Ishikawa (cell line): ENCODE measurements around the gene DNALI1.

Experiments
- CEBPB ChIP-seq: IDR thresholded peaks from 2 replicates; pipeline ENCODE4 v1.6.1; 2012
- CREB1 ChIP-seq: IDR thresholded peaks from 2 replicates; pipeline ENCODE4 v1.6.1; 2012; ENCODE audit warnings: low read depth
- EGR1 ChIP-seq: IDR thresholded peaks from 2 replicates; pipeline ENCODE4 v1.6.1; 2012
- EP300 ChIP-seq: IDR thresholded peaks from 2 replicates; pipeline ENCODE4 v1.6.1; 2012; ENCODE audit warnings: borderline replicate concordance
- FOXM1 ChIP-seq: IDR thresholded peaks from 2 replicates; pipeline ENCODE4 v1.6.1; 2012; ENCODE audit warnings: low read depth, borderline replicate concordance
- MAX ChIP-seq: IDR thresholded peaks from 2 replicates; pipeline ENCODE4 v1.6.1; 2012
- NFIC ChIP-seq: IDR thresholded peaks from 2 replicates; pipeline ENCODE4 v1.6.1; 2012
- RAD21 ChIP-seq: IDR thresholded peaks from 2 replicates; pipeline ENCODE4 v1.6.1; 2012; ENCODE audit warnings: low read depth
- TAF1 ChIP-seq: IDR thresholded peaks from 2 replicates; pipeline ENCODE4 v1.6.1; 2012; ENCODE audit warnings: low read depth, mild to moderate bottlenecking
- TCF12 ChIP-seq: IDR thresholded peaks from 2 replicates; pipeline ENCODE4 v1.6.1; 2012; ENCODE audit warnings: low read depth
- TEAD4 ChIP-seq: IDR thresholded peaks from 2 replicates; pipeline ENCODE4 v1.6.1; 2012
- YY1 ChIP-seq: IDR thresholded peaks from 2 replicates; pipeline ENCODE4 v1.6.1; 2012; ENCODE audit warnings: low read depth
- ZBTB7A ChIP-seq: IDR thresholded peaks from 2 replicates; pipeline ENCODE4 v1.6.1; 2012; ENCODE audit warnings: low read depth
- TF ChIP-seq, protein P1 (sequence below): IDR thresholded peaks from 2 replicates; pipeline ENCODE4 v1.6.1; 2012; ENCODE audit warnings: low read depth, mild to moderate bottlenecking
- TF ChIP-seq, protein P2 (sequence below): IDR thresholded peaks from 2 replicates; pipeline ENCODE4 v1.6.1; 2012

The DNALI1 gene

DNA sequence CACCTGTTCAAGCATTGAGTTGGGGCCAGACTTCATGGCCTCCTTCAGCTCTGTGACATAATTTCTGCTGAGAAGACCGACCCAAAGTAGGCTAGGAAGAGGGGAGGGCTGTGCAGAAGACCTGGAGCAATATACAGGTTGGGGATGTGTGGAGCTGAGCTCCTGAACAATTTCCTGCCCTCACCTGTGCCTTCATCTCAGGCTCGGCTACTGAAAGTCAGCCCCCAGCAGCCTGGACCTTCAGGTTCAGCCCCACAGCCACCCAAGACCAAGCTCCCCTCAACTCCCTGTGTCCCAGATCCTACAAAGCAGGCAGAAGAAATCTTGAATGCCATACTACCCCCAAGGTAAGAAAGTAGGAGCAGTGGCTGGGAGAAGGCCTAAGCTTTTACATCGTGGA, 662 bp downstream of the DNALI1 start:
- TF ChIP-seq TCF12 (no peak), MAX (0 out of 2 replicates have a peak, but pooled peaks have one; percentile 4)

- no peak for TF ChIP-seq FOXM1
- no peak for TF ChIP-seq CREB1
- TF ChIP-seq NFIC = no peak
- no peak for TF ChIP-seq CEBPB
- no peak for TF ChIP-seq EP300
- no peak for TF ChIP-seq RAD21
- TF ChIP-seq, protein P1, sequence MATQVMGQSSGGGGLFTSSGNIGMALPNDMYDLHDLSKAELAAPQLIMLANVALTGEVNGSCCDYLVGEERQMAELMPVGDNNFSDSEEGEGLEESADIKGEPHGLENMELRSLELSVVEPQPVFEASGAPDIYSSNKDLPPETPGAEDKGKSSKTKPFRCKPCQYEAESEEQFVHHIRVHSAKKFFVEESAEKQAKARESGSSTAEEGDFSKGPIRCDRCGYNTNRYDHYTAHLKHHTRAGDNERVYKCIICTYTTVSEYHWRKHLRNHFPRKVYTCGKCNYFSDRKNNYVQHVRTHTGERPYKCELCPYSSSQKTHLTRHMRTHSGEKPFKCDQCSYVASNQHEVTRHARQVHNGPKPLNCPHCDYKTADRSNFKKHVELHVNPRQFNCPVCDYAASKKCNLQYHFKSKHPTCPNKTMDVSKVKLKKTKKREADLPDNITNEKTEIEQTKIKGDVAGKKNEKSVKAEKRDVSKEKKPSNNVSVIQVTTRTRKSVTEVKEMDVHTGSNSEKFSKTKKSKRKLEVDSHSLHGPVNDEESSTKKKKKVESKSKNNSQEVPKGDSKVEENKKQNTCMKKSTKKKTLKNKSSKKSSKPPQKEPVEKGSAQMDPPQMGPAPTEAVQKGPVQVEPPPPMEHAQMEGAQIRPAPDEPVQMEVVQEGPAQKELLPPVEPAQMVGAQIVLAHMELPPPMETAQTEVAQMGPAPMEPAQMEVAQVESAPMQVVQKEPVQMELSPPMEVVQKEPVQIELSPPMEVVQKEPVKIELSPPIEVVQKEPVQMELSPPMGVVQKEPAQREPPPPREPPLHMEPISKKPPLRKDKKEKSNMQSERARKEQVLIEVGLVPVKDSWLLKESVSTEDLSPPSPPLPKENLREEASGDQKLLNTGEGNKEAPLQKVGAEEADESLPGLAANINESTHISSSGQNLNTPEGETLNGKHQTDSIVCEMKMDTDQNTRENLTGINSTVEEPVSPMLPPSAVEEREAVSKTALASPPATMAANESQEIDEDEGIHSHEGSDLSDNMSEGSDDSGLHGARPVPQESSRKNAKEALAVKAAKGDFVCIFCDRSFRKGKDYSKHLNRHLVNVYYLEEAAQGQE = no peak
- no peak for TF ChIP-seq ZBTB7A
- TF ChIP-seq YY1 = no peak
- no peak for TF ChIP-seq TCF12
- no peak for TF ChIP-seq EGR1
- no peak for TF ChIP-seq TAF1
- TF ChIP-seq MAX = no peak
These were observed 1.7 kb downstream of the DNALI1 start for GRCh38 chr1:37558411-37558810.

DNA sequence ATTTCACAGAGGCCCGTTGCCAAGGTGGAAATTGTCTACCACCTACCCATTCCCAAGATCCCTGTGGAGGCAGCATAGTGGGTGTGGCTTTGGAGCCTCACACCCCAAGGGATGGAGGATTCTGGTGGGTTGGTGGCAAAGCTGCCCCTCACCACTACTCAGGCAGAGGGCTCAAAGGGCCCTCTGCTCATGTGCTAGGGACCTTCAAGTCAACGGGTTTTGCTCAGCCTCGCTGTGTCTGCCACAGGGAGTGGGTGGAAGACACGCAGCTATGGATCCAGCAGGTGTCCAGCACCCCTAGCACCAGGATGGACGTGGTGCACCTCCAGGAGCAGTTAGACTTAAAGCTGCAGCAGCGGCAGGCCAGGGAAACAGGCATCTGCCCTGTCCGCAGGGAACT, 2.3 kb downstream of the DNALI1 start:
- no peak for TF ChIP-seq YY1
- TF ChIP-seq, protein P2, sequence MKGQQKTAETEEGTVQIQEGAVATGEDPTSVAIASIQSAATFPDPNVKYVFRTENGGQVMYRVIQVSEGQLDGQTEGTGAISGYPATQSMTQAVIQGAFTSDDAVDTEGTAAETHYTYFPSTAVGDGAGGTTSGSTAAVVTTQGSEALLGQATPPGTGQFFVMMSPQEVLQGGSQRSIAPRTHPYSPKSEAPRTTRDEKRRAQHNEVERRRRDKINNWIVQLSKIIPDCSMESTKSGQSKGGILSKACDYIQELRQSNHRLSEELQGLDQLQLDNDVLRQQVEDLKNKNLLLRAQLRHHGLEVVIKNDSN = no peak
- no peak for TF ChIP-seq MAX

DNA sequence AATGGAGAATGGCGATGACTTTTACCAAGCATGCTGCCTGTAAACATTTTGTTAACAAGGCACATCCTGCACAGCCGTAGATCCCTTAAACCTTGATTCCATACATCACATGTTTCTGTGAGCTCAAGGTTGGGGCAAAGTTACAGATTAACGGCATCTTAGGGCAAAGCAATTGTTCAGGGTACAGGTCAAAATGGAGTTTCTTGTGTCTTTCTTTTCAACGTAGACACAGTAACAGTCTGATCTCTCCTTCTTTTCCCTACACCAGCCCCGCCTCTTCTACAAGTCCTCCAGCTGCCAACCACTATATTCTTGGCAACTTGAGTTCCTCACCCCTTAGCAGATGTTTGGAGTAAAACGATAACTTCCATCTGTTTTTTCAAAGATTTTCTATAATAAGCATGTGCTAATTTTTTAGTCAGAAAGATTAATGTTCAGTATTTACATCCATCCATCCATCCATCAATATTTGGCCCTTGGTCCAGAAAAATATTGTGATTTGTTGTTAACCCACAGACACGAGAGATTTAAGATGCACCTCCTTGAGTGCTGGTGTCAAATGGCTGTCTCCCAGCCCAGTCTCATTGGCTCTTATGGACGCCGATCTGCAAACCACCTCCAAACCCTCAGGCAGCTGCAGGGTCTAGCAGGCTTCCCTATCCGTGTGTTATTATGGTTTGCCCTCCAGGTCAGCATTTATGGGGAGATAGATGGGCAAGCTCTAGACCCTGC, 3.8 kb downstream of the DNALI1 start:
- TF ChIP-seq FOXM1 (no peak), TCF12 (no peak), CREB1 (no peak), TAF1 (no peak), MAX (no peak), NFIC (no peak), EGR1 (no peak)
- TF ChIP-seq, protein P2 = no peak

GRCh38 chr1:37561133-37562132, 4.7 kb downstream of the DNALI1 start:
- peak; percentile 46 for TF ChIP-seq RAD21
- TF ChIP-seq NFIC = no peak

- no peak for TF ChIP-seq NFIC
- TF ChIP-seq FOXM1 = no peak
- TF ChIP-seq YY1 = no peak
- TF ChIP-seq TCF12 = no peak
- TF ChIP-seq, protein P2 = no peak
- TF ChIP-seq EP300 = no peak
- no peak for TF ChIP-seq TAF1
- TF ChIP-seq, protein P1 = no peak
- no peak for TF ChIP-seq ZBTB7A
- TF ChIP-seq CREB1 = no peak
- TF ChIP-seq EGR1 = no peak
- TF ChIP-seq TEAD4 = no peak
- no peak for TF ChIP-seq RAD21
- TF ChIP-seq MAX = no peak
- TF ChIP-seq CEBPB = no peak
These were observed 6.2 kb downstream of the DNALI1 start for GRCh38 chr1:37562984-37563383.
